ENCODE results near the gene TPMT.

DNA sequence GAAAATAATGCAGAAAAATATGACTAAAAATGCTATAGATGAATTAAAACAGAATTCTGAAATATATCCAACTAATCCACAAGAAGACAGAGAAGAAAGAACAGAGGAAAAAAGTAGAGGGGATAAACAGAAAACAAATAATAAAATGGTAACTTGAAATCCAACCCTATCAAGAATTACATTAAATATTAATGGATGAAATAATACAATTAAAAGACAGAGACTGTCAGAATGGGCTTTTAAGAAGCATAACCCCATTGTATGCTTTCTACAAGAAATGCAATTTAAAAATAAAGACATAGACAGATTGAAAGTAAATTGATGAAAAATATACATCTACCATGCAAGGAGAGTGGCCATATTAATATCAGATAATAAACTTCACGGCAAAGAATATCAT, 47.8 kb downstream of the TPMT start:
- TF ChIP-seq, protein P1, sequence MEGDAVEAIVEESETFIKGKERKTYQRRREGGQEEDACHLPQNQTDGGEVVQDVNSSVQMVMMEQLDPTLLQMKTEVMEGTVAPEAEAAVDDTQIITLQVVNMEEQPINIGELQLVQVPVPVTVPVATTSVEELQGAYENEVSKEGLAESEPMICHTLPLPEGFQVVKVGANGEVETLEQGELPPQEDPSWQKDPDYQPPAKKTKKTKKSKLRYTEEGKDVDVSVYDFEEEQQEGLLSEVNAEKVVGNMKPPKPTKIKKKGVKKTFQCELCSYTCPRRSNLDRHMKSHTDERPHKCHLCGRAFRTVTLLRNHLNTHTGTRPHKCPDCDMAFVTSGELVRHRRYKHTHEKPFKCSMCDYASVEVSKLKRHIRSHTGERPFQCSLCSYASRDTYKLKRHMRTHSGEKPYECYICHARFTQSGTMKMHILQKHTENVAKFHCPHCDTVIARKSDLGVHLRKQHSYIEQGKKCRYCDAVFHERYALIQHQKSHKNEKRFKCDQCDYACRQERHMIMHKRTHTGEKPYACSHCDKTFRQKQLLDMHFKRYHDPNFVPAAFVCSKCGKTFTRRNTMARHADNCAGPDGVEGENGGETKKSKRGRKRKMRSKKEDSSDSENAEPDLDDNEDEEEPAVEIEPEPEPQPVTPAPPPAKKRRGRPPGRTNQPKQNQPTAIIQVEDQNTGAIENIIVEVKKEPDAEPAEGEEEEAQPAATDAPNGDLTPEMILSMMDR (IDR thresholded peaks at IDR 0.05; ENCODE audit: low read depth, low read length, missing input control), result no peak
- TF ChIP-seq EGR1 (IDR thresholded peaks at IDR 0.05; ENCODE audit: low read depth in 2 of 2), result no peak
- TF ChIP-seq RAD21 (IDR thresholded peaks at IDR 0.05), result no peak
- TF ChIP-seq GABPA (IDR thresholded peaks at IDR 0.05 in 1 of 2, conservative IDR thresholded peaks at IDR 0.05 in 1 of 2), result no peak
- TF ChIP-seq, protein P2, sequence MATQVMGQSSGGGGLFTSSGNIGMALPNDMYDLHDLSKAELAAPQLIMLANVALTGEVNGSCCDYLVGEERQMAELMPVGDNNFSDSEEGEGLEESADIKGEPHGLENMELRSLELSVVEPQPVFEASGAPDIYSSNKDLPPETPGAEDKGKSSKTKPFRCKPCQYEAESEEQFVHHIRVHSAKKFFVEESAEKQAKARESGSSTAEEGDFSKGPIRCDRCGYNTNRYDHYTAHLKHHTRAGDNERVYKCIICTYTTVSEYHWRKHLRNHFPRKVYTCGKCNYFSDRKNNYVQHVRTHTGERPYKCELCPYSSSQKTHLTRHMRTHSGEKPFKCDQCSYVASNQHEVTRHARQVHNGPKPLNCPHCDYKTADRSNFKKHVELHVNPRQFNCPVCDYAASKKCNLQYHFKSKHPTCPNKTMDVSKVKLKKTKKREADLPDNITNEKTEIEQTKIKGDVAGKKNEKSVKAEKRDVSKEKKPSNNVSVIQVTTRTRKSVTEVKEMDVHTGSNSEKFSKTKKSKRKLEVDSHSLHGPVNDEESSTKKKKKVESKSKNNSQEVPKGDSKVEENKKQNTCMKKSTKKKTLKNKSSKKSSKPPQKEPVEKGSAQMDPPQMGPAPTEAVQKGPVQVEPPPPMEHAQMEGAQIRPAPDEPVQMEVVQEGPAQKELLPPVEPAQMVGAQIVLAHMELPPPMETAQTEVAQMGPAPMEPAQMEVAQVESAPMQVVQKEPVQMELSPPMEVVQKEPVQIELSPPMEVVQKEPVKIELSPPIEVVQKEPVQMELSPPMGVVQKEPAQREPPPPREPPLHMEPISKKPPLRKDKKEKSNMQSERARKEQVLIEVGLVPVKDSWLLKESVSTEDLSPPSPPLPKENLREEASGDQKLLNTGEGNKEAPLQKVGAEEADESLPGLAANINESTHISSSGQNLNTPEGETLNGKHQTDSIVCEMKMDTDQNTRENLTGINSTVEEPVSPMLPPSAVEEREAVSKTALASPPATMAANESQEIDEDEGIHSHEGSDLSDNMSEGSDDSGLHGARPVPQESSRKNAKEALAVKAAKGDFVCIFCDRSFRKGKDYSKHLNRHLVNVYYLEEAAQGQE (IDR thresholded peaks at IDR 0.05), result no peak
- no peak for TF ChIP-seq TAF1 (conservative IDR thresholded peaks at IDR 0.05)
- TF ChIP-seq, protein P3, sequence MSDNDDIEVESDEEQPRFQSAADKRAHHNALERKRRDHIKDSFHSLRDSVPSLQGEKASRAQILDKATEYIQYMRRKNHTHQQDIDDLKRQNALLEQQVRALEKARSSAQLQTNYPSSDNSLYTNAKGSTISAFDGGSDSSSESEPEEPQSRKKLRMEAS (IDR thresholded peaks at IDR 0.05), result no peak
- TF ChIP-seq, protein P4, sequence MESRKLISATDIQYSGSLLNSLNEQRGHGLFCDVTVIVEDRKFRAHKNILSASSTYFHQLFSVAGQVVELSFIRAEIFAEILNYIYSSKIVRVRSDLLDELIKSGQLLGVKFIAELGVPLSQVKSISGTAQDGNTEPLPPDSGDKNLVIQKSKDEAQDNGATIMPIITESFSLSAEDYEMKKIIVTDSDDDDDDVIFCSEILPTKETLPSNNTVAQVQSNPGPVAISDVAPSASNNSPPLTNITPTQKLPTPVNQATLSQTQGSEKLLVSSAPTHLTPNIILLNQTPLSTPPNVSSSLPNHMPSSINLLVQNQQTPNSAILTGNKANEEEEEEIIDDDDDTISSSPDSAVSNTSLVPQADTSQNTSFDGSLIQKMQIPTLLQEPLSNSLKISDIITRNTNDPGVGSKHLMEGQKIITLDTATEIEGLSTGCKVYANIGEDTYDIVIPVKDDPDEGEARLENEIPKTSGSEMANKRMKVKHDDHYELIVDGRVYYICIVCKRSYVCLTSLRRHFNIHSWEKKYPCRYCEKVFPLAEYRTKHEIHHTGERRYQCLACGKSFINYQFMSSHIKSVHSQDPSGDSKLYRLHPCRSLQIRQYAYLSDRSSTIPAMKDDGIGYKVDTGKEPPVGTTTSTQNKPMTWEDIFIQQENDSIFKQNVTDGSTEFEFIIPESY (IDR thresholded peaks at IDR 0.05), result no peak
- no peak for TF ChIP-seq JUND (IDR thresholded peaks at IDR 0.05)
- TF ChIP-seq YY1 (IDR thresholded peaks at IDR 0.05), result no peak
- TF ChIP-seq SP1 (IDR thresholded peaks at IDR 0.05), result no peak

All from liver (tissue), 3 donors.